NCI-H82 treated with DMSO at 0.1 percent for 48 hours (cell line): ENCODE results near the gene SF3A2.

Experiments
- DNase-seq: peaks from one replicate; lab custom pipeline; 2025; ENCODE audit not compliant: unreplicated experiment; lab: John Stamatoyannopoulos, UW

The SF3A2 gene

GRCh38 chr19:2239771-2240770 lies 3.4 kb downstream of the SF3A2 start:
- DNase-seq = no peak

DNA sequence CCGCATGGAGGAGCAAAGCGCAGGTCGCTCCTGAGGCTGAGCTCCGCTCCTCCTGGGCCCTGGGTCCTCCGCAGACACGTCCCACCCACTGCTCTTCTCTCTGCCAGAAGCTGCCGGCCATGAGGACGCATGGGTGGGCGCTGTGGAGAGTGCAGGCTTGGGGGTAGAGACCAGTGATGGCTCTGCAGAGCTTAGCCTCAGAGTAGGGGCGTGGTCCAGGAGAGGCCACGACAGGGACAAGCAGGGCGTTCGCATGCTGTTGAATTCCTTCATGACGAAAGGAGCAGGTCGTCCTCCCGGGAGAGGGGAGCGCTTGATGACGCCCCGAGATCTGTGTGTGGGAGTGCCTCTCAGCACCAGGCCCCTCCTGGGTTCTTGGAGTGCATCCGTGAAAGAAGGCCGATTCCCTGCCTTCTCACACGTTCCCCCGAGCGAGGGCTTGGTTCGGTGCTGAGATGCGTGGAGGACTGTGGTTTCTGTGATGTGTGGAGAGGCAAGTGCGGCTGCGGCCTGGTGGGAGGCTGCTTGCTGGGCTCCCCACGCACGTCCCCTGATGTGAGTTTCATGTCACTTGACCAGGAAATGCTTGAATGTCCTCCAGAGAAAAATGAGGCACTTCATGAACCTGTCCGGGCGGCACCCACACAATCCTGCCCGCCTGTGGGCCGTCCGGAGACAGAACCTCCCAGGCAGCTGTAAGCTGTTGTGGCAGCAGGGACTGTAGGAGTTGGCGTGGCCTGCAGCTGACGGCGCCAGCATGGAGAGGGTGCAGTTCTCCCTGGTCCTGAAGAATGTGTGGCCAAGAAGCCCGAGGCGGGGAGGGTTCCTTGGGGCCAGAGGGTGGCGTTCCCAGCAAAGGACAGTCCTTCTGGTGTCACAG lies 4.5 kb downstream of the SF3A2 start:
- DNase-seq = no peak

DNA sequence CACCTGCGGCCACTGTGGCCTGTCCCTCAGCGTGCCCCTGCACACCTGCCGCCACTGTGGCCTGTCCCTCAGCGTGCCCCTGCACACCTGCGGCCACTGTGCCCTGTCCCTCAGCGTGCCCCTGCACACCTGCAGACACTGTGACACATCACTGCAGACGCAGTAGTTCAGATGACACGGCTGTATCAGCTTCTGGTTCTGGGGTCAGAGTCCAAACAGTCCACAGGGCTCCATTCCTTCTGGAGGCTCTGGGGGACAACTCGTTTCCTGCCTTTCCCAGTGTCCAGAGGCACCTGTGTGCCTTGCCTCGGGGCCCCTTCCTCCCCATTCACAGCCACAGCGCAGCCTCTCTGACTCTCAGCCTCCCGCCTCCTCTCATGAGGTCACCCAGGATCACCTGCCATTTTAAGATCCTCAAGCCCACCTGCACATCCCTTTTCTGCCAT lies 5.5 kb downstream of the SF3A2 start:
- no peak for DNase-seq

- no peak for DNase-seq
These were observed 6.2 kb downstream of the SF3A2 start for GRCh38 chr19:2242816-2243215.

- no peak for DNase-seq
These were observed 6.9 kb downstream of the SF3A2 start for GRCh38 chr19:2243274-2244124.

GRCh38 chr19:2244125-2244411 lies 7.4 kb downstream of the SF3A2 start:
- no peak for DNase-seq

DNA sequence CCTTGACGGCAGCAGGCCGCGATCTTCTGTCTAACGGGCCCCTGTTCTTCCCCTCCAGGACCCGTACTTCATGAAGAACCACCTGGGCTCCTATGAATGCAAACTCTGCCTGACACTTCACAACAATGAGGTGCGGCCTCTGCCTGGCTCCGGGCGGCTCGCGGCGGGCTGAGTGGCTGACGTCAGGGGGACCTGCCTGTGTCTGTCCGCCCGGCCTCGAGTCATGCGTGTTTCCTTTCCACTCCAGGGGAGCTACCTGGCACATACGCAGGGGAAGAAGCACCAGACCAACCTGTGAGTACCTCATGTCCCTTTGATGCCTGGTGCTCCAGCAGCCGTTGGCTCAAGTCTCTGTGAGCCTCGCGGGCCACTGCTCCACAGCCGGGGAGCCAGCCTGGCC lies 7.9 kb downstream of the SF3A2 start:
- no peak for DNase-seq

DNA sequence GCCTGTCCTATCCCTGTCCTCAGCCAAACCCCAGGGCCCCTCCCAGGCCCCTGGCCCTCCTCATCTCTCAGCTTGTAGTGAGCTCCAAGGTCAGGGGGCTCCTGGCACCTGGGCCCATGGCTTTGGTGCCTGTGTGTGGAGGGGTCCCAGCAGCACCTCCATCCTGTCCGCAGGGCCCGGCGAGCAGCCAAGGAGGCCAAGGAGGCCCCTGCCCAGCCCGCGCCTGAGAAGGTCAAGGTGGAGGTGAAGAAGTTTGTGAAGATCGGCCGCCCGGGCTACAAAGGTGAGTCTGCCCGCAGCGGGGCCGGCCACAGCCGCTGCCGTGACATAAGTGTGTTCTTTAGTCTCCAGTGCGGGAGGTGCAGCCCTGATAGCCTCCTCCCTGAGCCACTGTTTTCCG lies 8.6 kb downstream of the SF3A2 start:
- no peak for DNase-seq

- DNase-seq = no peak
These were observed 9.5 kb downstream of the SF3A2 start for GRCh38 chr19:2246014-2246620.

DNA sequence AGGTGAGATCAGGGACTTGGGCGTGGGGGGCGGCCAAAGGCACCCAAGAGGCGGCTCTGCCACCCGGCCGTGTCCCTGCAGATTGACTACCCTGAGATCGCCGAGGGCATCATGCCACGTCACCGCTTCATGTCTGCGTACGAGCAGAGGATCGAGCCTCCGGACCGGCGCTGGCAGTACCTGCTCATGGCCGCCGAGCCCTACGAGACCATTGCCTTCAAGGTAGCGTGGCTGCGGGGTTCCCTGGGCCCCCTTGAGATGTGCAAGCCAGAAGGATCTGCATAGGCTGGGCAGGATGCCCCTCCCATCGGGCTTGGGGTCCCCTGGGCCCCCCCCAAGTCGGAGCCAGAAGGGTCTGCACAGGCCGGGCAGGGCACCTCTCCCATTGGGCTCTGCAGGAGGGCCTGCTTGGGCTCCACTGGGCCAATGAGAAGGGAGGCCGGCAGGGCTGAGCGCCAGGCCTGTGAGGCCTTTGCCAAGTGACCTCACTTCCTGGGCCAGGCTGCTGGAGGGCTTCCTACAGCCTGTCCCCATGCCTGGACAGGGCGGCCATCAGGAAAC lies 10.3 kb downstream of the SF3A2 start:
- no peak for DNase-seq

DNA sequence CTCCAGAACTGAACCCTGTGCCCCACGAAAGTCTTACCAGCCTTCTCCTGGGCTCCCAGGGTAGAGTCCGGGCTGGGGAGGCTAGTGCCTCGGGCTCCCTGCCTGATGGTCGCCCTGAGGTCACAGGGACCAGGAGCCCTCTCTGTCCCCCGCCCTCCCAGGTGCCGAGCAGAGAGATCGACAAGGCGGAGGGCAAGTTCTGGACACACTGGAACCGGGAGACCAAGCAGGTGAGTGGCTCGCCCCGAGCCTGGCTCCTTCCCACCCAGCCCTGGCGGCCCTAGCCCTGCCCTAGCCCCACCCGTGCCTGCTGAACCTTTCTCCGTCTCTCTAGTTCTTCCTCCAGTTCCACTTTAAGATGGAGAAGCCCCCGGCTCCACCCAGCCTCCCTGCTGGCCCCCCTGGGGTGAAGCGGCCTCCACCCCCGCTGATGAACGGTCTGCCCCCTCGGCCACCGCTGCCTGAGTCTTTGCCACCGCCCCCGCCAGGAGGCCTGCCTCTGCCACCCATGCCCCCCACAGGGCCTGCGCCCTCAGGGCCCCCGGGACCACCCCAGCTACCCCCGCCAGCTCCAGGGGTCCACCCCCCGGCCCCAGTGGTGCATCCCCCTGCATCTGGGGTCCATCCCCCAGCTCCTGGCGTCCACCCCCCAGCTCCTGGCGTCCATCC lies 10.9 kb downstream of the SF3A2 start:
- no peak for DNase-seq

DNA sequence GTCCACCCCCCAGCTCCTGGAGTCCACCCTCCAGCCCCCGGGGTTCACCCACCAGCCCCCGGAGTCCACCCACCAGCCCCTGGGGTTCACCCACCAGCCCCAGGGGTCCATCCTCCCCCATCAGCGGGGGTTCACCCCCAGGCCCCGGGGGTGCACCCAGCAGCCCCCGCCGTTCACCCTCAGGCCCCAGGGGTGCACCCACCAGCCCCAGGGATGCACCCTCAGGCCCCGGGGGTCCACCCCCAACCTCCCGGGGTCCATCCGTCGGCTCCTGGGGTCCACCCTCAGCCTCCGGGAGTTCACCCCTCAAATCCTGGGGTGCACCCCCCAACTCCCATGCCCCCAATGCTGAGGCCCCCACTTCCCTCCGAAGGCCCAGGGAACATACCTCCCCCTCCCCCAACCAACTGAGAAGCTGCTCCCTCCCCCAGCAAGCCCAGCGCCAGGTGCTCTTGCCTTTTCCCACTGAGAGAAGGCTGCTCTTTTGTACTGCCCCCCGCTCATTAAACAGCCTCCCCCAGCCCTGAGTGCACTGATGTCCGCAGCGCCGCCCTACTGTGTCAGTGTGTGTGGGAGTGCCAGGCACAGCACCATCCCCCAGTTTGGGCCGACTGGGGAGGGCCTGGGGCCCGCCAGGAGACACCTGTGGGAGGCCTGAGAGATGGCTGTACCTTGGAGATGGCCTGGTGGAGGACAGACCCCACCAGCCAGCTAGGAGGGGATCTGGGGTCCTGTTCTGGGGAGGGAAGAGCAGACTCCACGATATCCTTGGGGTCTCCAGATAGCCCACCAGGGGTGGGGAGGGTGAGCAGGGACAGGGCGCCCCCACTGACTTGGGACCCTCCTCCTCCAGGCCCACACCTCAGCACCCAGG lies 11.7 kb downstream of the SF3A2 start:
- DNase-seq = no peak

DNA sequence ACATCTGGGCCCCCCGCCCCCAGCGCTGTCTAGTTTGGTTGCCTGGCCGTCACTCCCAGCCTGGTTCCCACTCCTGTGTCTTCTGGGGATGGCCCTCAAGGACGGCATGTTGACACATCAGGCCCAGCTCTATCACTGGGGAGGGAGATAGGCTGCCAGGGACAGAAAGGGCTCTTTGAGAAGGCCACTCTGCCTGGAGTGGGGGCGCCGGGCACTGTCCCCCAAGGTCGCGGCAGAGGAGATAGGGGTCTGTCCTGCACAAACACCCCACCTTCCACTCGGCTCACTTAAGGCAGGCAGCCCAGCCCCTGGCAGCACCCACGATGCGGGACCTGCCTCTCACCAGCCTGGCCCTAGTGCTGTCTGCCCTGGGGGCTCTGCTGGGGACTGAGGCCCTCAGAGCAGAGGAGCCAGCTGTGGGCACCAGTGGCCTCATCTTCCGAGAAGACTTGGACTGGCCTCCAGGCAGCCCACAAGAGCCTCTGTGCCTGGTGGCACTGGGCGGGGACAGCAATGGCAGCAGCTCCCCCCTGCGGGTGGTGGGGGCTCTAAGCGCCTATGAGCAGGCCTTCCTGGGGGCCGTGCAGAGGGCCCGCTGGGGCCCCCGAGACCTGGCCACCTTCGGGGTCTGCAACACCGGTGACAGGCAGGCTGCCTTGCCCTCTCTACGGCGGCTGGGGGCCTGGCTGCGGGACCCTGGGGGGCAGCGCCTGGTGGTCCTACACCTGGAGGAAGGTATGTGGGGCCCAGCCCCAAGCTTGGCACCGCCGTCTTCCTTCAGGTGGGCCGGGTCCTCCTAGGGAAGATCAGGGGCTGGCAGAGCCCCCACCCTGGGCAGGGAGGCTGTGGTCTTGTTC lies 12.6 kb downstream of the SF3A2 start, which contains the start of gene AMH:
Gene AMH, plus strand, starts transcription at position 314 of the 857 bp plus-strand sequence. Its CDS starts 10 bp downstream, at position 324.
- DNase-seq = no peak

DNA sequence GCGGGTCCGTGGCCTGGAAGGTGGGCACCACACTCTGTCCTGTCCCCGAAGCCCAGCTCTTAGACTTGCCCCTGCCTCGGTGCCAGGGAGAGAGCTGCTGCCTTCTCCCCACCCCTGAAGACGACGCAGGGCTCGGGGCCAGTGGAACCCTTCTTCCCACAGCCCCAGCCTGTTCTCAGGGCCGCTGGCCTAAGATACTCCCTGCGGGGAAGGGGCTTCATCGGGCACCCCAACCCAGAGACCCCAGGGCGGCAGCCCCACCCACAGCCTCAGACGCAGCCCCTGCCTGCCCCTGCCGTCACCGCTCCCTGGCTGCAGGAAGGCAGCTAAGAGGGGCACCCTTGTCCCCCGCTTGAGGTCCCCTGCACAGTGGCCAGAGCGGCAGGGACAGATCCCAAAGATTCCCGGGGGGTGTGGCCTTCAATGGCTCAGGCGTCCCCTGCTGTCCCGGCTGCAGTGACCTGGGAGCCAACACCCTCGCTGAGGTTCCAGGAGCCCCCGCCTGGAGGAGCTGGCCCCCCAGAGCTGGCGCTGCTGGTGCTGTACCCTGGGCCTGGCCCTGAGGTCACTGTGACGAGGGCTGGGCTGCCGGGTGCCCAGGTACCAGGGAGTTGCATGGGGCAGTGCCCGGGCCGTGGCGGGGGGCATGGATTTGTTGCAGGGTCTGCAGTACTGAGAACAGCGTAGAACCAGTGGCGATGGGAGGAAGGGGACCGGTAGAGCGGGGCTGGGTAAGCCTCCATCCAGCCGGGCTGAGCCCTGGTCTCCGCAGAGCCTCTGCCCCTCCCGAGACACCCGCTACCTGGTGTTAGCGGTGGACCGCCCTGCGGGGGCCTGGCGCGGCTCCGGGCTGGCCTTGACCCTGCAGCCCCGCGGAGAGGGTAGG lies 13.5 kb downstream of the SF3A2 start:
- DNase-seq = no peak

- no peak for DNase-seq
These were observed 14.1 kb downstream of the SF3A2 start for GRCh38 chr19:2250766-2251105.

- DNase-seq = no peak
These were observed 14.8 kb downstream of the SF3A2 start for GRCh38 chr19:2251106-2252054.
